Measurements from ENCODE around the gene DLX1.

DLX1 gene

GRCh38 chr2:172101821-172102390, 16.6 kb downstream of the DLX1 start (continued):
- TF ChIP-seq KLF7 (tag by site-specific recombination; IDR thresholded peaks at IDR 0.05; ENCODE audit: borderline replicate concordance) (peak; percentile 30; the same call in 1 of the 2 replicates), ZNF549 (tag by site-specific recombination; IDR thresholded peaks at IDR 0.05) (no peak), ZEB2 (tag by site-specific recombination; IDR thresholded peaks at IDR 0.05) (peak; percentile 75), ZNF394 (tag by site-specific recombination; IDR thresholded peaks at IDR 0.05; ENCODE audit: borderline replicate concordance) (peak; percentile 77; the same call in 1 of the 2 replicates), ZNF341 (tag by site-specific recombination; IDR thresholded peaks at IDR 0.05; ENCODE audit: low read depth) (peak; percentile 97), KLF1 (tag by site-specific recombination; IDR thresholded peaks at IDR 0.05) (peak; percentile 18; the same call in 1 of the 2 replicates), HIC1 (tag by site-specific recombination; IDR thresholded peaks at IDR 0.05) (peak; percentile 94), REPIN1 (tag by site-specific recombination; IDR thresholded peaks at IDR 0.05; ENCODE audit: low read depth) (no peak), ZNF404 (tag by site-specific recombination; IDR thresholded peaks at IDR 0.05) (no peak), BCL11B (tag by site-specific recombination; IDR thresholded peaks at IDR 0.05; ENCODE audit: low read depth) (0 out of 2 replicates have a peak, but pooled peaks have one; percentile 8), PATZ1 (tag by site-specific recombination; IDR thresholded peaks at IDR 0.05) (peak; percentile 79), ZNF354C (tag by site-specific recombination; IDR thresholded peaks at IDR 0.05; ENCODE audit: borderline replicate concordance, low read depth) (no peak), WT1 (tag by site-specific recombination; IDR thresholded peaks at IDR 0.05) (no peak), KLF9 (tag by site-specific recombination; IDR thresholded peaks at IDR 0.05; ENCODE audit: low read depth) (peak; percentile 86), ZNF692 (tag by site-specific recombination; IDR thresholded peaks at IDR 0.05) (0 out of 2 replicates have a peak, but pooled peaks have one; percentile 3), BCL11A (tag by site-specific recombination; IDR thresholded peaks at IDR 0.05; ENCODE audit: low read depth) (peak; percentile 76), ZNF600 (tag by site-specific recombination; IDR thresholded peaks at IDR 0.05) (0 out of 2 replicates have a peak, but pooled peaks have one; percentile 17), ZNF398 (tag by site-specific recombination; IDR thresholded peaks at IDR 0.05) (peak; percentile 53), PRDM6 (tag by site-specific recombination; IDR thresholded peaks at IDR 0.05) (no peak), ZNF391 (tag by site-specific recombination; IDR thresholded peaks at IDR 0.05; ENCODE audit: borderline replicate concordance, low read depth) (0 out of 2 replicates have a peak, but pooled peaks have one; percentile 13), ZNF366 (tag by site-specific recombination; conservative IDR thresholded peaks at IDR 0.05) (peak; percentile 73), ZNF335 (tag by site-specific recombination; conservative IDR thresholded peaks at IDR 0.05) (peak; percentile 81), ZBTB8A (tag by site-specific recombination; IDR thresholded peaks at IDR 0.05) (peak; percentile 77), ZNF596 (tag by site-specific recombination; IDR thresholded peaks at IDR 0.05) (no peak), ZBTB17 (tag by site-specific recombination; IDR thresholded peaks at IDR 0.05) (peak; percentile 91), ZNF645 (tag by site-specific recombination; IDR thresholded peaks at IDR 0.05) (0 out of 2 replicates have a peak, but pooled peaks have one; percentile 68), ZNF133 (tag by site-specific recombination; IDR thresholded peaks at IDR 0.05) (no peak), ZNF621 (tag by site-specific recombination; IDR thresholded peaks at IDR 0.05) (no peak)
